DMS53 treated with DMSO at 0.1 percent for 48 hours (cell line): ENCODE data around the gene CHTOP.

ENCODE experiments used
- DNase-seq: peaks from one replicate; lab custom pipeline; 2025; ENCODE audit not compliant: unreplicated experiment; lab: John Stamatoyannopoulos, UW

CHTOP gene

DNA sequence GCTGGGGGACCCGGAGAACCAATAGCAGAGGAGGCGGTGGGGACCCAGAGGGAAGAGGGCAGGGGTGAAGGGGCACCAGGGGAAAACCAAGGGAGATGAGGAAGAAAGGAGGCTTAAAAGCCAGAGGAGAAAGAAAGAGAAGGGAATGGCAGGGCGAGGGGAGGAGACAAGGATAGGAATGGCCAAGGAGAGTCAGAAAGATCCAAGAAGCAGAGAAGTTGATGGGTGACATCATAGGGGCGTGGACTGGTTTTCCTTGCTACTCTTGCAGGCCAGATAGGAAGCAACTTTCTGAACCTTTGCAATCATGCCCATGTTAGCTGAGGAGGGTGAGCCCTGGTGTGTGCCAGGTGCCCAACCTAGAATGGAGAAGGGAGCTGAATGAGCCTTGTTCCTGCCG lies 50.0 kb downstream of the CHTOP start:
- DNase-seq: no peak

DNA sequence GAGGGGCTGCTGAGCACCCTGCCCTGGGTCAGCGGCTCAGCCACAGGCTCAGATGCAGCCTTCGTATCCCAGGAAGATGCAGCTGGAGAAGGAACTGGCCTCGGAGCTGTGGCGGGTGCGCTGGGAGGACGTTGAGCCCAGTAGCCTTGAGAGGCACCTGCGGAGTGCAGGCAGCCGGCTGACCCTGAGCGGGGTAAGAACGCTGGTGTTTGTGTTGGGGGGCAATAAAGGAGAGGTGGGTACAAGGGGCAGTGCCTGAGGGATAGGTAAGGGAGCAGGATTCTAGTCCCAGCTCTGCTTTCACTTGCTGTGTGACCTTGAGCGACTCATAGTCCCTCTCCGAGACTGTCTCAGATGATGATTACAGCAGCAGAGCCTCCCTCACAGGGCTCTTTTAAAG lies 51.0 kb downstream of the CHTOP start:
- no peak for DNase-seq

DNA sequence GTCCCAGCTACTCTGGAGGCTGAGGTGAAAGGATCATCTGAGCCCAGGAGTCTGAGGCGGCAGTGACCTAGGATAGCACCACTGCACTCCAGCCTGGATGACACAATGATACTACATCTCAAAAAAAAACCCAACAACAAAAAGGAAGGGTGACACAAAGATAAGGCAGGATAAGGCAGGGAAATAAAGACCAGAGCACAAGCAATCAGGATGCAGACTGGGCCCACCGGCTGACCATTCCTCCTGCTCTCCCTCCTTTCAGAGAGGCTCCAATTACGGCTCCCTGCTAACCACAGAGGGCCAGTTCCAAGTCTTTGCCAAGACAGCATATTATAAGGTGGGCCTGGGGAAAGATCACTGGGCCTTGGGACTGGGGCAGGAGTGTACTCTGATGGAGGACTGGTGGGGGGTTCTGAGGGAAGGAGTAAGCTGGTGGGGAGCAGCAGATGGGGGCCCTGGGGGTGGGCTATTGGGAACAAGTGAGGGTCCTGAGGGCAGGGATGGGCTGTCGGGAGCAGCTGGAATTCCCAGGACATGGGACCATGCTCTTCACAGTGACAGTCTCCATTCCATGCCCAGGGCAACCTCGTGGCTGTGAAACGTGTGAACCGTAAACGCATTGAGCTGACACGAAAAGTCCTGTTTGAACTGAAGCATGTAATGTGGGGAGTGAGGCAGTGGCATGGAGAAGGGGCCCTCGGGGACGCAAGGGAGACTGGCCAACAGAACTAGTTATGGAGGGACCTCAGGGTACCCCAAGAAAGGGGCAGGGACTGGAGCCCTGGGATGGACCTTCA lies 51.9 kb downstream of the CHTOP start:
- no peak for DNase-seq

DNA sequence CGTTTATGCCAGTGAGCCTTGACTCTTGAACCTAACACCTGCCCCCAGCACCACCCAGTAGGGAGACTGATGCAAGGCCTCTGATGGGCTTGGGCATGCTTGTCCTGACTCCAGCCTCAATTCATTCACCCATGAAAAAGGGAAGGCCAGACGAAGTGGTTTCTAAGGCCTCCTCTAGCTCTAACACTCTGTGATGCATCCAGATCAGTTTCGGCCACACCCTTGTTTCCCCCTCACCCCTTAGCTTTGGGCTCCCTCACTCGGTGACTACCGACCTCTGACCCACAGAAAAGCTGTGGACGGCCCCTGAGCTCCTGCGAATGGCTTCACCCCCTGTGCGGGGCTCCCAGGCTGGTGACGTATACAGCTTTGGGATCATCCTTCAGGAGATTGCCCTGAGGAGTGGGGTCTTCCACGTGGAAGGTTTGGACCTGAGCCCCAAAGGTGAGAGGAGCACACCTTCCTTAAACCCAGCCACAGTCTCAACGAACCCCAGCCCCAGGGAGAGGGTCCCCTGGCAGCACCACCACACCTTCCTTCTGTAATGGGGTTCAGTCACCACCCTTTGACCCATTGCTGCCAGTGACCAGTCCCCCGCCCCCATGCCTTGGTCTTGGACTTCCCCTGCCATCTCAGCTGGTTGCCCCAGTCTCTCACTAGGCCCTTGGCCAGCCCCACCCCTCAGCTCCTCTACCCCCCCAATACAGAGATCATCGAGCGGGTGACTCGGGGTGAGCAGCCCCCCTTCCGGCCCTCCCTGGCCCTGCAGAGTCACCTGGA lies 53.7 kb downstream of the CHTOP start:
- DNase-seq: no peak

DNA sequence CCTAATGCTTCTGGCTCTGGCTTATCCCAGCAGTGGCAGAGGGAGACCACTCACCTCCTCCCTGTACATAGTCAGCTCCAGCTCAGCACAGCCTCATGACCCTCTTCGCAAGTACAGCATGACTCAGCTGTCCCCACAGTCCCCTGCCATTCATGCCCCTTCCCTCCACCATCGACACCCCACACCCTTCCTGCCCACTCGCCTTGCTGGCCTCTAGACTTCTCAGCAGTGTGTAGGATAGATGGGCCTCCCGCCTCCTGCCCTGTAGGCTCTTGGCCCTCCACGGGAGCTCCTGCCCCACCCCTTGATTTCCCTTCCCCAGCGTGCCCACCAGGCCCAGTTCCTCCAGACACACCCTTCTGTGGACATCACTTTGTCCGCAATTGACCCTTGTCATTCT lies 54.4 kb downstream of the CHTOP start:
- no peak for DNase-seq

DNA sequence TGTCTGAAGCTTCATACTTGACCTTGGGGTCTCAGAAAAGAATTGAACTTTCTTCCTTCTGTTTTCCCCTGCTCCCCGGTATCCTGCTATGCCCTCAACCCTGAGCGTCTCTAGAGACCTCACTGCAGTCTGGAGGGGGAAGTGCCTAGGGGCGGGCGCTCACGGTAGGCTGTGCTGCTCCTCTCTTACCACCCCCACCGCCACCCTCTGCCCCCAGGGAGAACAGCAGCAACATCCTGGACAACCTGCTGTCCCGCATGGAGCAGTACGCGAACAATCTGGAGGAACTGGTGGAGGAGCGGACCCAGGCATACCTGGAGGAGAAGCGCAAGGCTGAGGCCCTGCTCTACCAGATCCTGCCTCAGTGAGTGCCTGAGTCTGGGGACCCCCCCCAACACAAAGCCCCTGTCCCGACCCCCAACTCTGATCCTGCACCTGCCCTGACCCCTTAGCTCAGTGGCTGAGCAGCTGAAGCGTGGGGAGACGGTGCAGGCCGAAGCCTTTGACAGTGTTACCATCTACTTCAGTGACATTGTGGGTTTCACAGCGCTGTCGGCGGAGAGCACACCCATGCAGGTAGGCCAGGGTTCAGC lies 55.0 kb downstream of the CHTOP start:
- no peak for DNase-seq

DNA sequence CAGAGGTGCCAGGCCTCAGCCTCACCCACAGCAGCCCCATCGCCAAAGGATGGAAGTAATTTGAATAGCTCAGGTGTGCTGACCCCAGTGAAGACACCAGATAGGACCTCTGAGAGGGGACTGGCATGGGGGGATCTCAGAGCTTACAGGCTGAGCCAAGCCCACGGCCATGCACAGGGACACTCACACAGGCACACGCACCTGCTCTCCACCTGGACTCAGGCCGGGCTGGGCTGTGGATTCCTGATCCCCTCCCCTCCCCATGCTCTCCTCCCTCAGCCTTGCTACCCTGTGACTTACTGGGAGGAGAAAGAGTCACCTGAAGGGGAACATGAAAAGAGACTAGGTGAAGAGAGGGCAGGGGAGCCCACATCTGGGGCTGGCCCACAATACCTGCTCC lies 59.6 kb downstream of the CHTOP start:
- DNase-seq: no peak
